H54 (cell line): ENCODE results near the gene C5AR1.
"Not testable (repeated sequence)": the region's sequence is repeated elsewhere in the genome, so short reads cannot be mapped to it uniquely, and the experiment has no call there.

Experiments
- DNase-seq: peaks from one replicate; pipeline ENCODE4 v3.0.0; 2011; ENCODE audit warnings: low spot score, mixed read lengths; ENCODE audit not compliant: insufficient read length
- FAIRE-seq: peaks from 3 replicates; lab custom pipeline; 2011; peaks lifted over from hg19 to GRCh38; lab: Jason Lieb, UNC
- POLR2A ChIP-seq: IDR thresholded peaks from 2 replicates; pipeline ENCODE4 v1.6.1; 2011; ENCODE audit warnings: low read depth, mild to moderate bottlenecking, low read length

Gene C5AR1

DNA sequence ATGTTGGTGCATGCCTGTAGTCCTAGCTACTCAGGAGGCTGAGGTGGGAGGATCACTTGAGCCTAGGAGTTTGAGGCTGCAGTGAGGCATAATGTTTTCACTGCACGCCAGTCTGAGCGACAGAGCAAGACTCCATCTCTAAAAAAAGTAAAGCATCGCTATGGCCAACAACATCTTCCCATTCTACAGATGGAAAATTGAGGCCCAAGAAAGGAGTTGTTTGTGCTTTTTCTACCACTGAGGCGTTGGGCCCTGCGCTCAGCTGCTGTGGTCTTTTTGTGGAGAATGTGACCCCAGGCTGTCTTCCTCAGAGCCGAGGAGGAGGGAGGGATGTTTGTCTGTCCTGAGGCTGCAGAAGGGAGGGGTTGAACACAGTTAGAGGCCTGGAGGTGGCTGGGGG is 21.8 kb downstream of the C5AR1 start:
- no peak for TF ChIP-seq POLR2A
- FAIRE-seq (no peak), DNase-seq (no peak)

GRCh38 chr19:47331931-47332547 is 22.4 kb downstream of the C5AR1 start, which contains the start of gene C5AR2:
TSS of gene C5AR2 (plus strand) at chr19:47332175. CDS start at chr19:47340800, 8,625 bp downstream.
- TF ChIP-seq POLR2A, result no peak
- FAIRE-seq, result no peak
- DNase-seq, result no peak

- DNase-seq, FAIRE-seq: not testable (repeated sequence)
Observed at GRCh38 chr19:47336765-47337718, 27.4 kb downstream of the C5AR1 start.

DNA sequence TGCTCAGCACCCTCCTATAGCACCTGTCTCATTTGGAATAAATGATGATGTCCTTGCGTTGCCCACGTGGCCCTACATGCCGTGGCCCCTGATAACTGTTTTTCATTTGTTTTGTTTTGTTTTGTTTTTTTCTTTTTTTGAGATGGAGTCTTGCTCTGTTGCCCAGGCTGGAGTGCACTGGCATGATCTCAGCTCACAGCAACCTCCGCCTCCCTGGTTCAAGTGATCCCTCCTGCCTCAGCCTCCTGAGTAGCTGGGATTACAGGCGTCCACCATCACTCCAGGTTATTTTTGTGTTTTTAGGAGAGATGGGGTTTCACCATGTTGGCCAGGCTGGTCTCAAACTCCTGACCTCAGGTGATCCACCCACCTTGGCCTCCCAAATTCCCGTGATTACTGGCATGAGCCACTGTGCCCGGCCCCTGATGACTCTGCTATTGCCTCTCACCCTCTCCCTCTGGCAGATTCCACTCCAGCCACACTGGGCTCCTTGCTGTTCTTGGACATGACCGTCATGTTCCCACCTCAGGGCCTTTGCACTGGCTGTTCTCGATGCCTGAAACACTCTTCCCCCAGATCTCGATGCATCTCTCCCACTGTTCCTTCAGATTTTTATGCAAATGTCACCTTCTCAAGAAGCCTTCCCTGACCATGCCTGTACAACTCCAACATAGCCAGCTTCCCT is 29.7 kb downstream of the C5AR1 start:
- DNase-seq, result no peak
- no peak for TF ChIP-seq POLR2A
- FAIRE-seq, result no peak

DNA sequence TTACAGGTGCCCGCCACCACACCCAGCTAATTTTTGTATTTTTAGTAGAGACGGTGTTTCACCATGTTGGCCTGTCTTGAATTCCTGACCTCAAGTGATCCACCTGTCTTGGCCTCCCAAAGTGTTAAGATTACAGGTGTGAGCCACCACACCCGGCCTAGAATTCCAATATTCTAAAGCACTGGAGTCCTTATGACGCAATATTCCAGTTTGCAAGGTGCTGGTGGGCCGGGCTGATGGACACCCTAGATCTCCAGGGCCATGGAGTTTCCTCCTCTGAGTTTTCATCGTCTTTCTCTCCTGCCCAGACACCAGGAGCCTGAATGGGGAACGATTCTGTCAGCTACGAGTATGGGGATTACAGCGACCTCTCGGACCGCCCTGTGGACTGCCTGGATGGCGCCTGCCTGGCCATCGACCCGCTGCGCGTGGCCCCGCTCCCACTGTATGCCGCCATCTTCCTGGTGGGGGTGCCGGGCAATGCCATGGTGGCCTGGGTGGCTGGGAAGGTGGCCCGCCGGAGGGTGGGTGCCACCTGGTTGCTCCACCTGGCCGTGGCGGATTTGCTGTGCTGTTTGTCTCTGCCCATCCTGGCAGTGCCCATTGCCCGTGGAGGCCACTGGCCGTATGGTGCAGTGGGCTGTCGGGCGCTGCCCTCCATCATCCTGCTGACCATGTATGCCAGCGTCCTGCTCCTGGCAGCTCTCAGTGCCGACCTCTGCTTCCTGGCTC is 31.0 kb downstream of the C5AR1 start:
- no peak for DNase-seq
- TF ChIP-seq POLR2A, result no peak
- FAIRE-seq, result no peak

DNA sequence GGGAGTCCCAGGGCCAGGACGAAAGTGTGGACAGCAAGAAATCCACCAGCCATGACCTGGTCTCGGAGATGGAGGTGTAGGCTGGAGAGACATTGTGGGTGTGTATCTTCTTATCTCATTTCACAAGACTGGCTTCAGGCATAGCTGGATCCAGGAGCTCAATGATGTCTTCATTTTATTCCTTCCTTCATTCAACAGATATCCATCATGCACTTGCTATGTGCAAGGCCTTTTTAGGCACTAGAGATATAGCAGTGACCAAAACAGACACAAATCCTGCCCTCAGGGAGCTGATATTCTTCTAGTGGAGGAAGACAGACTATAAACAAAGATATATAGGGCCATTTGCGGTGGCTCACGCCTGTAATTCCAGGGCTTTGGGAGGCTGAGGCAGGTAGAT is 32.1 kb downstream of the C5AR1 start:
- FAIRE-seq (no peak), DNase-seq (no peak)
- TF ChIP-seq POLR2A, result no peak

GRCh38 chr19:47343194-47343802 is 33.6 kb downstream of the C5AR1 start:
- DNase-seq, result no peak
- no peak for TF ChIP-seq POLR2A
- no peak for FAIRE-seq

DNA sequence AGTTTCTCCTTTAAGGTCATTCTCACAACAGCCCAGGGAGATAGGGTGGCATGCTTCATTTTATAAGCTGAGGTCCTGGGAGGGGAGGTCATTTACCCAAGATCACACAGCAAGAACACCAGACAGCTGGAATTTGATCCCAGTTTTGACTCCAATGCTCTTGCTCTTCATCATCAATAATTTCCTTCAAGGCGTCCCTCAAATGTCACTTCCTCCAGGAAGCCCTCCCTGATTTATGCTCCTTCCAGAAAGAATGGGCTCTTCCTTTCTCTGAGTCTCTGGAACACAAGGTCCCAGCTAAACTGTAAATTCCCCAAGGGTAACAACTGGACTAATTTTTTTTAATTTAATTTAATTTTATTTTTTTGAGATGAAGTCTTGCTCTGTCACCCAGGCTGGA is 34.8 kb downstream of the C5AR1 start:
- no peak for FAIRE-seq
- no peak for DNase-seq
- TF ChIP-seq POLR2A, result no peak

GRCh38 chr19:47346024-47346423 is 36.4 kb downstream of the C5AR1 start:
- FAIRE-seq, DNase-seq: not testable (repeated sequence)

DNA sequence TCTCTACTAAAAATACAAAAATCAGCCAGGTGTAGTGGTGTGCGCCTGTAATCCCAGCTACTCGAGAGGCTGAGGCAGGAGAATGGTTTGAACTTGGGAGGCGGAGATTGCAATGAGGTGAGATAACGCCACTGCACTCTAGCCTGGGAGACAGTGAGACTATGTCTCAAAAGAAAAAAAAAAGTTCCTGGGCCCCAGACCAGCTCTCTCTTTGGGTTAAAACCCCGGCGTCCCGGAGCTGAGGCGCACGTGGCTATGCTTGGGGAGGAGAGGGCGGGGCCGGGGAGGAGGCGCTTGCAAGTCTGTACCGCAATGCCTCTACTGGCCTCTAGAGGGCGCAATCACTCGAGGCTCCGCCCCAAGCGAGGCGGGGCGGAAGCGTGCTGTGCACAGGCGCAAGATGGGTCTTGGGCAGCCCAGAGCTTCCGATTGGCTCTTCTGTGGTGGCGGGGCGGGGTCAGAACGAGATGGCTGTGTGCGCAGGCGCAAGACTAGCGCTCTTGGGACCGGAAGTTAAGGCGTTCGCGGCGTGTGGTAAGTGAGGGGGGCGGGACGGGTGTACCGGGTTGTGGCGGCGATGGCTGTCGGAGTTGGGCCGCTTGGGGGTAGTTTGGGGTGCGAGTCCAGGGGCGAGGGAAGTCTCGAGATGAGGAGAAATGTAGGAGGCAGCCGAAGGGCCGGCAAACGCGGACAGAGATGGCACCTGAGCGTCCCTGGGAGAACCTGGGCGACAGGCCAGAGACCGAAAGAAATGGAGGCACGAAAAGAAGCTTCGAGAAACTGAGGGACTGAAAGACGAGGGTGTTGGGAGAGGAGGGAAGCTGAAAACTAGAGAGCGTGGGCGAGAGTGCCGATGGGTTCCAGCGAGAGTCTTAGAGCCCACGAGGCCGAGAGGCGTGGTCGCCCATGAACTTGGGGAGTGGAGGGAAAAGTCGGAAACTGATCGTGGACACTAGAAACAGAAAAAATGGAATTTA is 39.4 kb downstream of the C5AR1 start, which contains the start of gene DHX34:
Gene DHX34 (plus strand): TSS at position 497 of the 977 bp plus-strand sequence. CDS start 3,716 bp downstream, outside the sequence.
- TF ChIP-seq POLR2A, result peak; percentile 73
- FAIRE-seq (peak; percentile 87), DNase-seq (peak; percentile 90)

GRCh38 chr19:47350630-47351029 is 41.0 kb downstream of the C5AR1 start:
- DNase-seq (no peak), FAIRE-seq (no peak)
- no peak for TF ChIP-seq POLR2A

- no peak for TF ChIP-seq POLR2A
- no peak for FAIRE-seq
- no peak for DNase-seq
Observed at GRCh38 chr19:47351548-47351947, 41.9 kb downstream of the C5AR1 start.

GRCh38 chr19:47352095-47352494 is 42.4 kb downstream of the C5AR1 start:
- DNase-seq (no peak), FAIRE-seq (no peak)
- no peak for TF ChIP-seq POLR2A
